HepG2 (cell line): Measurements from ENCODE around the gene GSDME. TPM values are rescaled to one million over a fixed set of nuclear protein-coding genes. Genes with fewer than 3 reads are reported as not detected.

Source experiments
- ARID4A ChIP-seq: sonication (generic); formaldehyde crosslinking; IDR thresholded peaks from 2 replicates; pipeline ENCODE4 v1.5.0; 2020; ENCODE audit warnings: mild to moderate bottlenecking, missing genetic modification reagents, borderline replicate concordance
- ARID5B ChIP-seq: IDR thresholded peaks from 2 replicates; pipeline ENCODE4 v1.4.0; 2020; ENCODE audit warnings: mild to moderate bottlenecking, missing genetic modification reagents
- BRF2 ChIP-seq: sonication (generic); formaldehyde crosslinking; IDR thresholded peaks from 2 replicates; pipeline ENCODE4 v1.8.1; 2022; ENCODE audit warnings: mild to moderate bottlenecking, missing genetic modification reagents
- CREB1 ChIP-seq, 2 experiments: fragments of 450-650 bp in 1 of 2; IDR thresholded peaks; 2 replicates each; pipeline ENCODE4 v1.6.1; 2016 to 2017; ENCODE audit warnings: control low read depth in 1 of 2, mild to moderate bottlenecking in 1 of 2, missing compliant biosample characterization in 1 of 2, missing genetic modification characterization in 1 of 2
- CREBL2 ChIP-seq: sonication (generic); formaldehyde crosslinking; IDR thresholded peaks from 2 replicates; pipeline ENCODE4 v1.8.1; 2023; ENCODE audit warnings: missing genetic modification reagents, mild to moderate bottlenecking, borderline replicate concordance
- HCFC1 ChIP-seq: fragments of 150-350 bp; IDR thresholded peaks from 2 replicates; pipeline ENCODE4 v1.6.1; 2014; ENCODE audit warnings: low read depth, low read length
- HMG20A ChIP-seq: IDR thresholded peaks from 2 replicates; pipeline ENCODE4 v1.6.1; 2016; ENCODE audit warnings: borderline replicate concordance
- ISL2 ChIP-seq: sonication (generic); formaldehyde crosslinking; IDR thresholded peaks from 2 replicates; pipeline ENCODE4 v1.5.0; 2020; ENCODE audit warnings: missing genetic modification reagents
- MAFF ChIP-seq: IDR thresholded peaks from 2 replicates; pipeline ENCODE4 v1.6.1; 2011; ENCODE audit warnings: low read depth, low read length, improper control_type of control experiment
- MBD4 ChIP-seq: IDR thresholded peaks from 2 replicates; pipeline ENCODE4 v1.6.1; 2012; ENCODE audit warnings: low read length, inconsistent platforms, borderline replicate concordance
- NR2F6 ChIP-seq, 2 experiments: IDR thresholded peaks; 2 replicates each; pipeline ENCODE4 v1.6.1; 2016; ENCODE audit warnings: antibody characterized with exemption in 1 of 2, mild to moderate bottlenecking in 1 of 2
- PRPF4 ChIP-seq: fragments of 200-400 bp; formaldehyde crosslinking; IDR thresholded peaks from 2 replicates; pipeline ENCODE4 v1.6.1; 2016; ENCODE audit warnings: low read length, low read depth; ENCODE audit not compliant: poor library complexity, severe bottlenecking
- U2AF1 ChIP-seq: fragments of 200-400 bp; formaldehyde crosslinking; optimal IDR thresholded peaks from 2 replicates; pipeline ENCODE3; 2017; ENCODE audit warnings: mild to moderate bottlenecking, low read depth, low read length
- ZFP36L1 ChIP-seq: sonication (generic); formaldehyde crosslinking; IDR thresholded peaks from 2 replicates; pipeline ENCODE4 v1.8.0; 2022; ENCODE audit warnings: mild to moderate bottlenecking, missing genetic modification reagents, moderate library complexity
- ZFY ChIP-seq: sonication (generic); formaldehyde crosslinking; IDR thresholded peaks from 2 replicates; pipeline ENCODE4 v1.4.0; 2020; ENCODE audit warnings: missing genetic modification reagents
- ZNF30 ChIP-seq: sonication (generic); formaldehyde crosslinking; IDR thresholded peaks from 2 replicates; pipeline ENCODE4 v1.5.0; 2020; ENCODE audit warnings: mild to moderate bottlenecking, missing genetic modification reagents
- ZNF331 ChIP-seq: sonication (generic); formaldehyde crosslinking; IDR thresholded peaks from 2 replicates; pipeline ENCODE4 v1.4.0; 2020; ENCODE audit warnings: missing genetic modification reagents
- ZNF644 ChIP-seq: IDR thresholded peaks from 2 replicates; pipeline ENCODE4 v1.6.1; 2016; ENCODE audit warnings: low read depth
- ZNF720 ChIP-seq: sonication (generic); formaldehyde crosslinking; IDR thresholded peaks from 2 replicates; pipeline ENCODE4 v1.4.0; 2020; ENCODE audit warnings: missing genetic modification reagents
- ZNF883 ChIP-seq: sonication (generic); formaldehyde crosslinking; IDR thresholded peaks from 2 replicates; pipeline ENCODE4 v1.5.1; 2020; ENCODE audit warnings: mild to moderate bottlenecking, missing genetic modification reagents; ENCODE audit errors: not compliant biosample characterization
- polyA plus RNA-seq, 8 experiments: library from polyadenylated mRNA; depleted of rRNA in 3 of 8; stranded (reverse) in 7 of 8; unstranded in 1 of 8; fragments of >200 nt; fragmentation: Illumina TruSeq in 4 of 8; extraction: Trizol in 4 of 8; gene quantifications; 2 replicates each; pipeline versions ENCODE4 v1.2.1 to v1.2.3, GENCODE V29; 2011 to 2016; ENCODE audit warnings: low read depth in 4 of 8, missing spikeins in 1 of 8, mixed read lengths in 1 of 8; ENCODE audit not compliant: insufficient read depth in 1 of 8
- total RNA-seq, 5 experiments: library from RNA; depleted of rRNA; stranded (reverse); fragments of >200 nt; fragmentation: Illumina TruSeq; extraction: Trizol; gene quantifications; 2 replicates each; pipeline ENCODE4 v1.2.3, GENCODE V29; 2016; ENCODE audit warnings: low read depth in 1 of 5

GSDME gene
- total and polyA plus RNA-seq, 2 of the 13 experiments (the other 11 are each of a cell fraction or from before 2014, with no cell fraction given) = 19.2 to 28.2 TPM

GRCh38 chr7:24755541-24756407, 1.5 kb downstream of the GSDME start (continued):
- no peak for TF ChIP-seq ZNF30
- TF ChIP-seq ARID5B (CRISPR knock-in tag) = peak; percentile 44; the same call in 1 of the 2 replicates
- 0 out of 2 replicates have a peak, but pooled peaks have one; percentile 14 for TF ChIP-seq MAFF
- no peak for TF ChIP-seq PRPF4
- no peak for TF ChIP-seq U2AF1
- TF ChIP-seq ARID4A (CRISPR knock-in tag) = no peak
- TF ChIP-seq CREB1 (IDR thresholded peaks at IDR 0.05) = no peak
- TF ChIP-seq CREB1 (CRISPR knock-in tag; IDR thresholded peaks at IDR 0.05) = no peak
- no peak for TF ChIP-seq ZFY (CRISPR knock-in tag)
- TF ChIP-seq MBD4 = no peak
- TF ChIP-seq ZNF720 (CRISPR knock-in tag) = no peak
- no peak for TF ChIP-seq CREBL2 (CRISPR knock-in tag)
- no peak for TF ChIP-seq ZNF331 (CRISPR knock-in tag)
- peak; percentile 61; the same call in 1 of the 2 replicates for TF ChIP-seq HMG20A (CRISPR knock-in tag)
- TF ChIP-seq ZNF883 (CRISPR knock-in tag) = no peak
- TF ChIP-seq ZNF644 (CRISPR knock-in tag) = peak; percentile 39; the same call in 1 of the 2 replicates
- TF ChIP-seq HCFC1 = no peak
- TF ChIP-seq NR2F6 (IDR thresholded peaks at IDR 0.05) = 0 out of 2 replicates have a peak, but pooled peaks have one; percentile 16
- TF ChIP-seq NR2F6 (CRISPR knock-in tag; IDR thresholded peaks at IDR 0.05) = no peak
- 0 out of 2 replicates have a peak, but pooled peaks have one; percentile 29 for TF ChIP-seq ZFP36L1 (CRISPR knock-in tag)
- TF ChIP-seq ISL2 (CRISPR knock-in tag) = no peak
- no peak for TF ChIP-seq BRF2 (CRISPR knock-in tag)
